AG04449 (cell line): ENCODE data around the gene ATP8A2.

Source experiments
- CTCF ChIA-PET: fragments of 350-600 bp; formaldehyde crosslinking; extraction: SDS; loops from one replicate; lab custom pipeline; 2021; ENCODE audit warnings: antibody characterized with exemption; lab: Yijun Ruan, JAX
- POLR2A ChIA-PET: fragments of 400-600, 350-600 bp; formaldehyde crosslinking; extraction: SDS; loops from one replicate; lab custom pipeline; 2020; ENCODE audit warnings: antibody characterized with exemption, inconsistent platforms; lab: Yijun Ruan, JAX
- DNase-seq: peaks from one replicate; pipeline ENCODE4 v3.0.0-alpha.2; 2010; ENCODE audit warnings: low read depth, low spot score
- H3K4me3 ChIP-seq: 2 replicates; pipeline ENCODE4 v1.5.1; 2011; ENCODE audit warnings: low read depth, mild to moderate bottlenecking, control low read depth, low read length
- TF ChIP-seq, protein P1 (sequence below): IDR thresholded peaks from one replicate; pipeline ENCODE4 v1.5.1; 2011; ENCODE audit warnings: mild to moderate bottlenecking, moderate library complexity, low read length, control low read depth, inconsistent platforms; ENCODE audit not compliant: insufficient read depth; ENCODE audit errors: missing control alignments

ATP8A2 gene

DNA sequence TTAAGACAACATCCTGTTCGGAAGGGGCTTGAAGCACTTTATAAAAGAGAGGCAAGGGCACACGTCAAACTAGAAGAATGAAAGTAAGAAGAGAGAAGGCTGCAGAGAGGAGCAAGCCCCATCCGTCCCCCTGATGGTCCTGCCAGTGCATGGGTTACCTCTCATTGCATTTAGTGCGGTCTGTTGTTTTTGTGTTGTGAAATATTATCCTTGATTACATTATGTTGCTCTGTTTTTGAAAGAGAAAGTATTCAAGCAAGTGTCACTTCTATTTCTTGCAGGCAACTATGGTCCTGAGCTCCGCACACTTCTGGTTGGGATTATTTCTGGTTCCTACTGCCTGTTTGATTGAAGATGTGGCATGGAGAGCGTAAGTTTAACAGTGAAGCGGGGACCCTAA, 589.5 kb downstream of the ATP8A2 start:
- no peak for DNase-seq
- TF ChIP-seq, protein P1, sequence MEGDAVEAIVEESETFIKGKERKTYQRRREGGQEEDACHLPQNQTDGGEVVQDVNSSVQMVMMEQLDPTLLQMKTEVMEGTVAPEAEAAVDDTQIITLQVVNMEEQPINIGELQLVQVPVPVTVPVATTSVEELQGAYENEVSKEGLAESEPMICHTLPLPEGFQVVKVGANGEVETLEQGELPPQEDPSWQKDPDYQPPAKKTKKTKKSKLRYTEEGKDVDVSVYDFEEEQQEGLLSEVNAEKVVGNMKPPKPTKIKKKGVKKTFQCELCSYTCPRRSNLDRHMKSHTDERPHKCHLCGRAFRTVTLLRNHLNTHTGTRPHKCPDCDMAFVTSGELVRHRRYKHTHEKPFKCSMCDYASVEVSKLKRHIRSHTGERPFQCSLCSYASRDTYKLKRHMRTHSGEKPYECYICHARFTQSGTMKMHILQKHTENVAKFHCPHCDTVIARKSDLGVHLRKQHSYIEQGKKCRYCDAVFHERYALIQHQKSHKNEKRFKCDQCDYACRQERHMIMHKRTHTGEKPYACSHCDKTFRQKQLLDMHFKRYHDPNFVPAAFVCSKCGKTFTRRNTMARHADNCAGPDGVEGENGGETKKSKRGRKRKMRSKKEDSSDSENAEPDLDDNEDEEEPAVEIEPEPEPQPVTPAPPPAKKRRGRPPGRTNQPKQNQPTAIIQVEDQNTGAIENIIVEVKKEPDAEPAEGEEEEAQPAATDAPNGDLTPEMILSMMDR = no peak
- POLR2A ChIA-PET = no interaction called here
- CTCF ChIA-PET = no interaction called here
- no peak overlapping the region for H3K4me3 ChIP-seq

DNA sequence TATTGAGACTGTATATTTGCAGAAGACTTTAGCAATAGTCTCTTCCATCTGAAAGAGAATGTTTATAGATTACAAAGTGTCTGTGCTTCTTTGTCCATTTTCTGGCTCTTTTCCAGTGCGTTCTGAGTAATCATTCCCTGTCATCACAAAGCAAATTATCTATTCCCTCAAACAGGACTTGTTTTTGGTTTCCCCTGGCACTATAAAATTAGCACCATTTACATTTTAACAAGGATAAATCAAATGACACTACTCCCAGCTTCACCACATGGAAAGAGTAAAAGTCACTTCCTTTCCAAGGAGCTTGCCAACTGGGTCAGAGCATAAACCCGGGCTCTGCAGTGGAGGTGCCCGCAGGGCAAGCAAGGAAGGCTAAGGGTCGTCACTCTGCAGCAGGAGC, 591.9 kb downstream of the ATP8A2 start:
- H3K4me3 ChIP-seq = no peak overlapping the region
- CTCF ChIA-PET = no interaction called here
- TF ChIP-seq, protein P1 = no peak
- POLR2A ChIA-PET = interaction anchor here (0.6 kb wide), 1 partner anchor 12 kb away, joined by 3 read pairs; no protein-coding TSS in a partner anchor
- DNase-seq = no peak

DNA sequence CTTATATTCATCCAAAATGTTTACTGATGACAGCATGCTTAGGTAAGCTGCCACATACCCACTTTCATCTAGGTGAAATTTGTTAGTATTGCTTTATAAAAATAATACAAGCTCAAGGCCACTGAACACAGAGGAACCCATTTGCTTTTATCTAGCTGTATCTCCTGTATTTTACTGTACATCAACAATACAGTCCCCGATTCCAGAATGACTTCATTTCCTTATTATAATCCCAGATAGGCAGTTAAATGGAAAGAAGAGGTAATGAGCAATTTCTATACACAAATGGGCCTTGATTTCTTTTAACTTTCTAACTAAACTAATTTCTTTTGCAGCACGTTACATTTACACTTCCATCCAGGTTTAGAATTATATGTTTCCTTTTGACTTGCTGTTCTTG, 593.8 kb downstream of the ATP8A2 start:
- ChIA-PET CTCF (no interaction called here), POLR2A (no interaction called here)
- TF ChIP-seq, protein P1 = no peak
- H3K4me3 ChIP-seq = no peak overlapping the region
- DNase-seq = no peak

DNA sequence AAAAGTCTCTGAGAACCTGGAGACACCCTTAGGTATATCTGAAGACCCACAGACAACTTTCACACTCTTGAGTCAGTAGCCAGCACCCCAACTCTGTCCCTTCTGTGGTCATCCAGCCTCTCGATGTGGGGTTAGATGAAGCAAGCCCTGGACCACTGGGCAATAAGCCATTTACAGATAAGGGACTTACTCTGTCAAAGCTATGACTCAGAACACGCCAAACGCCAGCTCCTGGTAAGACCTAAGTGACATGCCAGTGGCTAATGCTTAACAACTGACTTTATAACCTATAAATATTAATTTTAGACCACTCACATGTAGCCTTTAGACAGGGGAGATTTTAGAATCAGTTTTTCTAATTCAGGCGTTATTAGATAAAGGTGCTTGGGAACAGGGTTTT, 594.3 kb downstream of the ATP8A2 start:
- H3K4me3 ChIP-seq = no peak overlapping the region
- CTCF ChIA-PET = interaction anchor here (0.6 kb wide), 1 partner anchor 24 kb away, joined by 3 read pairs; no protein-coding TSS in a partner anchor
- POLR2A ChIA-PET = no interaction called here
- no peak for DNase-seq
- TF ChIP-seq, protein P1 = no peak

DNA sequence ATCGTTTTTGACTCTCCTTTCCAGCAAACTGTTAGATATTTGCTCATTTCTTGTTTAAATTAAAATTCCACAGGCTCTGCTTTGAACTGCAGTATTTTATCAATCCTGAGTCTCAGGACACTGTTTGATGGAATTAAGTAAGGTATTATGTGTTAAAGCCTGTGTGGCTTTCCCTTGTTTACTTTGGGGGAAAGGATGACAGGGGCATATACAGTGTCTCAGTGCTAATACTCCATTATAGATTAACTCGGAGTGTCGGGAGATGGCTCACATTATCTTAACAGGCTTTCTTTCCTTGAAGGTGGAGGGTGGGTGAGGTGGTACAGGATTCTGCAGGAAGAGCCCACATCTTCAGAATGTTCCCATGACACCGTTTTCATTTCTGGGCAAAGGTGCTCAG, 595.4 kb downstream of the ATP8A2 start:
- DNase-seq = no peak
- TF ChIP-seq, protein P1 = no peak
- POLR2A ChIA-PET = no interaction called here
- H3K4me3 ChIP-seq = no peak overlapping the region
- CTCF ChIA-PET = no interaction called here

DNA sequence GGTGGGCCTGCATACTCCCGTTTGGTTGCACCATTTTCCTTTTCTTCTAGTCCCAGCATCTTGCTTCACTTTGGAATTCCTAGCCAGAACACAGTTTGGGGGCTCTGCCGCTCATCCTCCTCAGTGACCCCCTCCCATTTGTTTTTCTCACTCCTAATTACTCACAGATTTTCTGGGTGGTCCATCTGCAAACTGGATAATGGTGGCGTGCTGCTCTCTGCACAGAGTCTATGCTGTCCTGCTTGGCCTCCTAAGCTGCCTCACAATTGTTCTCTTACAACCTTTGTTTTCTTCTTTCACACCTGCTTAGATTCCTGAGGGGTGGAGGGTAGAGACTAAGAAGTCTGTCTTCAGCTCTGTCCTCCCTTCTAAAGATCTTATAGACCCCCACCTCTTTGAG, 599.3 kb downstream of the ATP8A2 start:
- TF ChIP-seq, protein P1 = no peak
- H3K4me3 ChIP-seq = no peak overlapping the region

More for the DNA sequence above, 599.3 kb downstream of the ATP8A2 start:
- ChIA-PET POLR2A (no interaction called here), CTCF (no interaction called here)
- DNase-seq = no peak
